PC-3 (cell line): Measurements from ENCODE around the gene AUTS2.

ENCODE experiments used
- CTCF ChIP-seq: fragments of 300-600 bp; sonication (generic); conservative IDR thresholded peaks from 2 replicates; pipeline ENCODE4 v1.5.1; 2017; ENCODE audit warnings: antibody characterized with exemption, low read depth, mild to moderate bottlenecking, low read length
- EZH2 ChIP-seq: fragments of 300-600 bp; sonication (generic); IDR thresholded peaks from one replicate; pipeline ENCODE4 v1.6.1; 2017; ENCODE audit warnings: antibody characterized with exemption, mild to moderate bottlenecking, low read length; ENCODE audit not compliant: unreplicated experiment
- EZH2phosphoT487 ChIP-seq: fragments of 300-600 bp; sonication (generic); IDR thresholded peaks from 2 replicates; pipeline ENCODE4 v1.6.1; 2018; ENCODE audit warnings: mild to moderate bottlenecking, antibody characterized with exemption, low read length, borderline replicate concordance

DNA sequence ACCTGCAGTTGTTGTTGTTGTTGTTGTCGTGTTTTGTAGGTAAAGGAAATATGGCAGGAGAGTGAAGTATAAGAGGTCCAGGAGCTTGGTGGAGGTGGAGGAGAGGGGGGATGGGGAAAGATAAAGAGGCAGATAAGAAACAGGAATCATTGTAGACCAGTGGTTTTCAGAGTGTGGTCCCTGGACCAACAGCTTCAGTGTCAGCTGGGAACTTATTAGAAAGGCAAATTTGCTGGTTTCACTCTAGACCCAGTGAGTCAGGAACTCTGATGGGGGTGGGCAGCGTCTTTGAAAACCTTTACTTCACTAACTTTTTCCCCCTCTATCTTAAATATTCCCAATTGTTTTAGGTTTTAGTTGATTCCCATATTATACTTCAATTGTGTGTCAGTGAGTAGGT lies 241.5 kb downstream of the AUTS2 start:
- TF ChIP-seq CTCF (no peak), EZH2 (no peak), EZH2phosphoT487 (no peak)
